ENCODE measurements around the gene CAMK1G.
A peak's percentile ranks its signal among the peaks of the same experiment; 100 is the strongest.

The CAMK1G gene

GRCh38 chr1:209641832-209642172, 58.3 kb downstream of the CAMK1G start:
- no peak for DNase-seq (ENCODE audit: low spot score)

GRCh38 chr1:209642816-209643215, 59.3 kb downstream of the CAMK1G start:
- no peak for DNase-seq (ENCODE audit: low spot score)

DNA sequence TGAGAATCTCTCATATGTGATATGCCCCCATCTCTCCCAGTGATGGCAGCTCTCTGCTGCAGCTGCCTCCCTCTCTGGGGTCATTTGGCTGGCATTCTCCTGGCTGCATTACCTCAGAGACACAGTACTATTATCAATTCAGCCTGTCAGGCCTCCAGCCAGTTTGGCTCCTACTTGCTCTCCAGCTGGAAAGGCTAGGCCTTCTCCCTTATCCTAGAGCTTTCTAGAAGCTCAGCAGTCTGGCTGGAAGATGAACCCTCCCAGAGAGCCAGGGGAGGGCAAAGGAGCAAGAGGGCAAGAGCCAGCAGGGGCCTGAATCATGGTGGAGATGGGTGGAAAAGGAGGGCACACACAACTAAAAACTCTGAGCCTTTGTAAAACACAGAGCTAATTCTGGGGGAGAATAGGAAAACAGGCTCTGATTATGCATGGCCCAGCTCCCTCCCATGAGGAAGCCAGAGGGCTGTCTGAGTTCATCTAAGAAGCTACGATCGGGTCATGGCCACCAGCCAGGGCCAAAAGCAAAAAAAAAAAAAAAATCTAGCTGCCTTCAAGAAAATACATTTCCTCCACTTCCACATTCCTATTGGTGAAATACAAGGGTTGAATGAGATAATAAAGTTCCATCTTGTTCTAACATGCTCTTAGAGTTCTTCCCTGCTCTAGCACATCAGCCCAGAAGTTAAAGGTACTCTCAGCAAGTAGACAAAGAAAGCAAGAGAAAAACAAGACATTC, 59.9 kb downstream of the CAMK1G start:
- no peak for DNase-seq (ENCODE audit: low spot score)

- no peak for DNase-seq (ENCODE audit: low spot score)
These were observed 62.3 kb downstream of the CAMK1G start for GRCh38 chr1:209645574-209646452.

DNA sequence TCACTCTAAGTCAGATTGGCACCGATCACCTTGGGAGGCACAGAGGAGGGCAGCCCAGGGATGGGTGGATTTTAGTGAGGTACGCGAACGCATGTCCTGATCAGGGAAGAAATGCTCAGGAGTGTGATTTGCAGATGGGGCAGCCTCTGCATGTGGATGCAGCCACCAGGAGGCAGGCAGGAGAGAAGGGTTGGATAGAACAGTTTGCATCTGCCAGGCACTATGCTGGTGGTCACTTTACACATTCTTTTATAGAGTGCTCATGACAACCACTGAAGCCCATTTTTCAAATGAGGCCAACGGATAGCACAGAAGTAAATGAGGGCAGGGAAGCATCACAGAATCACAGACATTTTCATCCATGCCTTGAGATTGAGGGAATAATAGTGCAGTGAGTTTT, 63.0 kb downstream of the CAMK1G start:
- no peak for DNase-seq (ENCODE audit: low spot score)

DNA sequence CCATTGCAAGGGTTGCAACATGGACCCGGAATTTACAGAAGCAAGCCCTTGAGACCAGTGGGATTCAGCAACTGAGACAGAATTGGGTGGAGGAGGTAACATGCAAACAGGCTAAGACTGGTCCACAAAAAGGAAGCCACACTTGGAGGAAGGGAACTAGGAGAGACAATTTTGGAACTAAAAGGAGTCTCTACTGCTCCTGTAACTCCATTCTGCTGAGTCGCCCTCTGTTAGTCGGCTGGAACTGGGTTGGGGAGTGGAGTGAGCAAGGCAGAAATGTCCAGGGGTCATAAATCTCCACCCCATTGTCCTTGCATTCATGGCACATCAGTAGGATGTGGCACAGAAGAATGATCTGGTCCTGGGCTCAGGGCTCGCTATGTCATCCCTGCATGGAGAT, 63.6 kb downstream of the CAMK1G start:
- no peak for DNase-seq (ENCODE audit: low spot score)

DNA sequence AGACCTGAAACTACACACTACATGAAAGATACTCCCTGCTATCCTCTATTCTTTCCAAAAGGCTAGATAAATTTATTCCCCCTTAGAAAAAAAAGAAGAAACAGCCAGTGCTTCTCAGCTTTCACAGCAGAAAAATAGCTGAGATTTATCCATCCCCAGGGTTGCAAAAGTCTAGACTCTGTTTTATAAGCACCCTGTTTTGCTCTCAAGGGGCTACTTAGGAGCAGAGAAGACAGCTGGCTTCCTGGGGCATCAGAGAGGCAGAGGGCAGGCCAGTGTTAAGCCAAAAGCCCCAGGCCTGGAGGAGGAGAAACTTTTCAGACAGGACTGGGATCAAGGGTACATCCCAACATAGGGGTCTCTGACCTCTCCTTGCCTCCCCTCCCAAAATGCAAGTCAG, 64.8 kb downstream of the CAMK1G start:
- DNase-seq (ENCODE audit: low spot score) = no peak

DNA sequence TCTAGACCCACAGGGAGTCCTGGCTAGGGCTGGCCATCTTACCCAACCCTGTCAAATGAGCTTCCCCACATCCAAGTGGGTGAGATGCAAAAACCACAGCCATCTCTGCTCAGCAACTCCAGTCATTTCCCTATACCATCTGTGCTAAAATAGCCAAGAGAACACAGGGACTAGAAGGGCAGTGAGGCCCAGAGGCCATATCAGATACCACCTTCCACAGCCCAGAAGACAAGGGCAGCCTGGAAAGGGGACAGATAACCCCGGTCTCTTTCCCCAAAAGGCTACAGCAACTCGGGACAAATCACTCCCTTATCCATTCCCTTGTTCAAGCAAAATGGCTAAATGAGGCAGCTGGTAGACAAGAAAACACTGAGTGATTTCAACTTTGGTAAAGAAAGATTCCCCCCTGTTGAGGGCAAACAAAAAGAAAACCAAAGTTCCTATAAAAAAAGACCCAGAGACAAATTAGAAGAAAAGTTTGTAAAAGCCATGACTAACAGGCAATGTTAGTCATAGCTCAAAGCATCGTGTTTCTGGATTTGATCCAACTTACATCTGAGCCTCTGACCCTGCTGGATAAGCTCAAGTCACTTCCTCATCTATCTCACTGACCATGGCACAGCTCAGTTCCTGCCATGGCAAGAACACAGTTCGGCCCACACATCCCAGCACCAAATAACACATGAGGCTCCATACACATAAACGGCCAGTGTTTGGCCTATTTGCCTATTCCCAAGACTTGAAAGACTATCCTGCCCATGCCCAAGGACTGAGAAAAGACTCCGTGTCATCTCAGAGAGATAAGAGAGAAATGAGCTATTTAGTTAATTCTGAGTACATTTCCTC, 65.6 kb downstream of the CAMK1G start:
- peak; percentile 55 for DNase-seq (ENCODE audit: low spot score)

DNA sequence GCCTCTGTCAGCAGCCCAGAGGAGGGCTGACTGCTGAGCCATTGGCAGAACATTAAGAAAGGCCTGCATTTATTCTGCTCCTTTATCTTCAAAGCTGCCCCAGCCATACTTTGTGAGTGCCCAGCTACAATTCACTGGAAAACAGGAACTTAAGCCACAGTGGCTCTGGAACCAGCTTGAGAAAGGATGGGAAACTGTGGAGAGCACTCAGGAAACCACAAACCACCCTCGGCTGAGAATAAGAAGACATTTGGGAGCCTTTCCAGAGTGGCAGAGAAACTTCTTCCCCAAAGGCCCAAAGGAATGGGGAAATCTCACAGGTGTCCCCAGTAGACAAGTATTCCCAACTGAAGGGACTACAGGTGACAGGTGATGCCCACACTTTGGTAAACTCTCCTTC, 66.9 kb downstream of the CAMK1G start:
- no peak for DNase-seq (ENCODE audit: low spot score)

- peak; percentile 80 for DNase-seq (ENCODE audit: low spot score)
These were observed 67.6 kb downstream of the CAMK1G start for GRCh38 chr1:209651138-209651587.

- peak; percentile 88 for DNase-seq (ENCODE audit: low spot score)
These were observed 68.7 kb downstream of the CAMK1G start, which contains the start of gene LAMB3 for GRCh38 chr1:209652121-209652735. Gene LAMB3, minus strand, starts transcription at chr1:209652425. Its CDS starts 1,481 bp downstream, at chr1:209650944.

- DNase-seq (ENCODE audit: low spot score) = peak; percentile 99
These were observed 69.4 kb downstream of the CAMK1G start for GRCh38 chr1:209652873-209653401.

GRCh38 chr1:209653915-209654351, 70.4 kb downstream of the CAMK1G start:
- DNase-seq (ENCODE audit: low spot score) = peak; percentile 90

GRCh38 chr1:209655411-209656231, 72.1 kb downstream of the CAMK1G start:
- DNase-seq (ENCODE audit: low spot score) = peak; percentile 70

DNA sequence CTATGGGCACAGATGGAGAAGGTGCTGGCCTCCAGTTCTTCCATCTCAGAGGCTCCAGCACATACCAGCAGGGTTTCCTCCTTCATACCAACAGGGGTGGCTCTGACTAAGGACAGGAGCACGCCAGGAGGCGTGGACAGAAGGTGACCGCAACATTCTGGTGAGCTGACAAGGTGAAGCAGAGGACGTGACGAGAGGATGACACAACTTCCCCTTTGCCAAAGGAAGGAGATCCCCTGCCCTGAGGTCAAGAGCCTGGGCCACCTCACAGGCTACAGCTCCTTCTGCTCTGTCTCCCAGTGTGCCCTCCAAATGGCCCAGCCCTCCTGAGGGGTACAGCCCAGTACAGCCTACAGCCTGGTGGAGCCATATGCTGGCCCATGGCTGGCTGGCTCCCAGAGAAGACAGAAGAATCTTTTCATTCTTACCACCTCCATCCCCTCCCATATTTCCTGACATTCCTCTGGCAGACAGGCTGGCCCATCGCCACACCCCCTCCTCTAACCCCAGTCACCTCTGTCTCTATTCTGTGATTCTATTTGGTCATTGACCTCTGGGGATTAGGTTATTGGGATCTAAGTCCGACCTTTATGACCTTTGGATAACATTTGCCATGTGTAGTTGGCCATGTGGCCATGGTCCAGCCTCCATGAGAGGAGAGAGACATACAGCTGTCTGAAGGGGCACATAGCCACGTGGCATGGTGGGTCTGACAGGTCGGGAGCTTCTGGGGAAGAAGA, 73.8 kb downstream of the CAMK1G start:
- DNase-seq (ENCODE audit: low spot score) = peak; percentile 50

- DNase-seq (ENCODE audit: low spot score) = no peak
These were observed 74.4 kb downstream of the CAMK1G start for GRCh38 chr1:209657918-209658317.

DNA sequence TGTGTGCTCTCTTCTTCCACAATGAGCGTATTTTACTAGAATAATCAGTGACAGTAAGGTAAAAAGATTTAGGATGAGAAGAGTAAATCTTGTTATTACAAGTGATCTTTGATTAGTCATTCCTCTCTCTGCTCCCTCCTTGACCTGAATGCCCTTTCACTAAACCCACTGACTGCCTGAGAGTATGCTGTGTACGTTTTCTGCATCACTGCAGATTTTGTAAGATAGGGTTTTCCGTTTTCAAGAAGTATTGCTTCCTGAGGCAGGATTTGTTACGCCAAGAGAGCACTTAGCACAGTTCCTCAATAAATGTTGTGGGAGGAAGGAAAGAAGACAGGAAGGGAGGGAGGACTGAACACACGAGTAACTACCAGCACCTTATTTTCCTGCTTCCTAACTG, 76.4 kb downstream of the CAMK1G start:
- no peak for DNase-seq (ENCODE audit: low spot score)

DNA sequence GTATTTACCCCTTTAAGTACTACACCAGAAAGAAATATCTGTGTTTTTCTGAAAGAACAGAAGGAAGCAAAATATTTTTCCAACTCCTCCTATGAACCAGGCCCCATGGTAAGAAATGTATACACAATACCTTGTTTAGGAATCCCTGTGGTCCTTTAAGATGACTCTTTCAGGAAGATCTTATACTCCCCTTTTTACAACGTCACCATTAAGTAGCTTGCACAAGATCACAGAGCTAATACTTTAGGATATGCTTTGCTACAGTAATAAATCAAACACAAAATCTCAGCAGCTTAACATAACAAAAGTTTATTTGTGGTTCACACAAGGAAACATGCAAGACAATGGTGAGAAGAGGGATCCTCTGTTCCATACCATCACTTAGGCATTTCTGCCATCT, 77.6 kb downstream of the CAMK1G start:
- DNase-seq (ENCODE audit: low spot score) = no peak

DNA sequence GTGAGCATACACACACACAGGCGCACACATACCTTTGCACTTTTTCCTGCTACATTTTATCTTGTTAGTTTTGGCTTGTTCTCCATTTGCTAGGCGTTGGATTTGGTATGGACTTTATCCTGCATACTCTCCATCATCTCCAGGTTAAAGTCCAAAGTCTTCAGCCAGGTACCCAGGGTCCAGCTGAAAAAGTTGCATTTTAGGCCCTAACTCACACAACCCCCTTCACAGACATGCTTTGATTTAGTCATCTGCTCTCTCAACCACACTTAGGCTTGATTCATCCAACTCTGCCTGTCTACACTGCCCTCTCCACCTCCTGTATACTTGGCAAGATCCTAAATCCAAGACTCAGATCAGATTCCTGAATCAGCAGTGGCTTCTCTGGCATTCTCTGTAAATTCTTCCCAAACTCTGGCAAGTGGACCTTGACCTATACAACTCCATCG, 79.4 kb downstream of the CAMK1G start:
- DNase-seq (ENCODE audit: low spot score) = no peak

Measured in SW480 (cell line).